ENCODE measurements around the gene STARD13.

DNA sequence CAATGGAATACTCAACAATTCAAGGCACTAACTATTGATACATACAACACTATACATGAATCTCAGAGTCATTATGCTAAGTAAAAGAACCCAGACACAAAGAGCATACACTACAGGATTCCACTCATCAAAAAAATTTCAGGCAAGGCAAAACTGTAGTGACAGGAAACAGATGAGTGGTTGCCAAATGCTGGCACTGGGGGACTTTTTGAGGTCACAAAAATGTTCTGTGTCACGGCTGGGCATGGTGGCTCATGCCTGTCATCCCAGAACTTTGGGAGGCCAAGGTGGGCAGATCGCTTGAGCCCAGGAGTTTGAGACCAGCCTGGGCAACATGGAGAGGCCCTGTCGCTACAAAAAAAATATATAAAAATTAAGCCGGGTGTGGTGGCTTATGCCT lies 139.9 kb downstream of the STARD13 start:
- TF ChIP-seq SUZ12 (IDR thresholded peaks at IDR 0.05; ENCODE audit: extremely low read depth, insufficient read depth, insufficient read length) (no peak), ZNF274 (IDR thresholded peaks at IDR 0.05; ENCODE audit: low read depth, low read length) (no peak)

Data from NT2/D1 (cell line).